MCF 10A (cell line): Measurements from ENCODE around the gene OR10A3. TPM values are rescaled to one million over a fixed set of nuclear protein-coding genes. Genes with fewer than 3 reads are reported as not detected.

Experiments used
- BruUV-seq: library from RNA; stranded (reverse); fragments of 400-500 nt; replicated peaks from 2 replicates; lab custom pipeline; 2021; lab: Mats Ljungman, UMichigan
- CTCF ChIA-PET: fragments of 300-600 bp; sonication (Branson Sonifier 250); formaldehyde crosslinking; extraction: SDS; loops from one replicate; lab custom pipeline; 2021; ENCODE audit warnings: antibody characterized with exemption, inconsistent platforms; lab: Yijun Ruan, JAX
- POLR2A ChIA-PET: fragments of 300-600, 350-650 bp; sonication (Branson Sonifier 250); formaldehyde crosslinking; extraction: SDS; loops from one replicate; lab custom pipeline; 2020; ENCODE audit warnings: antibody characterized with exemption, inconsistent platforms; lab: Yijun Ruan, JAX
- DNase-seq: peaks from one replicate; pipeline ENCODE4 v3.0.0-alpha.2; 2018; ENCODE audit not compliant: unreplicated experiment
- H3K27ac Mint-ChIP-seq: one replicate; pipeline ENCODE4 v1.8.0; 2022; ENCODE audit warnings: mild to moderate bottlenecking, low read depth, mixed read lengths; ENCODE audit not compliant: unreplicated experiment
- H3K27me3 Mint-ChIP-seq: one replicate; pipeline ENCODE4 v1.8.0; 2022; ENCODE audit warnings: mixed read lengths; ENCODE audit not compliant: insufficient read depth, unreplicated experiment
- H3K36me3 Mint-ChIP-seq: one replicate; pipeline ENCODE4 v1.8.0; 2022; ENCODE audit warnings: mild to moderate bottlenecking, moderate library complexity, mixed read lengths; ENCODE audit not compliant: insufficient read depth, unreplicated experiment
- H3K4me1 Mint-ChIP-seq: one replicate; pipeline ENCODE4 v1.8.0; 2022; ENCODE audit warnings: mixed read lengths; ENCODE audit not compliant: insufficient read depth, unreplicated experiment
- H3K4me3 Mint-ChIP-seq: one replicate; pipeline ENCODE4 v1.8.0; 2022; ENCODE audit warnings: mild to moderate bottlenecking, moderate library complexity, mixed read lengths; ENCODE audit not compliant: unreplicated experiment
- H3K9me3 Mint-ChIP-seq: one replicate; pipeline ENCODE4 v1.8.0; 2022; ENCODE audit warnings: mixed read lengths; ENCODE audit not compliant: unreplicated experiment
- intact Hi-C: fragments of 100-400 bp; cut with micrococcal nuclease; formaldehyde crosslinking; loops from 2 replicates; pipeline ENCODE4 v1.14.1; 2022
- total RNA-seq: library from RNA; stranded (reverse); gene quantifications from 2 replicates; pipeline ENCODE4 v1.2.3, GENCODE V29; 2022
- TF ChIP-seq, protein P1 (sequence below): fragments of 200-600 bp; IDR thresholded peaks from one replicate; pipeline ENCODE4 v1.8.0; 2022; ENCODE audit warnings: antibody characterized with exemption, mild to moderate bottlenecking; ENCODE audit not compliant: unreplicated experiment

OR10A3 gene
- total RNA-seq, 1 experiment from 2014 or later, result not detected

DNA sequence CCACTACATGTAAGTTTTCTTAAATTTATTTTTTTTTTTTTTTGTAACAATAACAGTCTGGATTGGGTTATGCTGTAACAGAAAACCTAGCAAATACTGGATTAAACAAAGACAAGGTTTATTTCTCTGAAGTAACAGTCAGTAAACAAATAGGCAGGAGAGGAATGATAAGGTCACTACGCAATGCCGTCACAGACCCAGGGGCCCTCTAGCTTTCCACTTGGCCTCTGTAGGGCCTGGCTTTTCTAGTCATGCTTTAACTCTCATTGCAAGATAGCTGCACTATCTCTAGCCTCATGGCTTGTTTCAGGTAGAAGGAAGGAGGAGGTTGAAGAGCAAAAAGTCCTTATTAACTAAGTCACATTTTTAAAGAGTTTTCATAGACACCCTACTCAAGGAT is 17.0 kb downstream of the OR10A3 start:
- no peaks in the 10 kb centered on the region for H3K4me1 Mint-ChIP-seq
- no TSS peak for BruUV-seq
- TF ChIP-seq, protein P1, sequence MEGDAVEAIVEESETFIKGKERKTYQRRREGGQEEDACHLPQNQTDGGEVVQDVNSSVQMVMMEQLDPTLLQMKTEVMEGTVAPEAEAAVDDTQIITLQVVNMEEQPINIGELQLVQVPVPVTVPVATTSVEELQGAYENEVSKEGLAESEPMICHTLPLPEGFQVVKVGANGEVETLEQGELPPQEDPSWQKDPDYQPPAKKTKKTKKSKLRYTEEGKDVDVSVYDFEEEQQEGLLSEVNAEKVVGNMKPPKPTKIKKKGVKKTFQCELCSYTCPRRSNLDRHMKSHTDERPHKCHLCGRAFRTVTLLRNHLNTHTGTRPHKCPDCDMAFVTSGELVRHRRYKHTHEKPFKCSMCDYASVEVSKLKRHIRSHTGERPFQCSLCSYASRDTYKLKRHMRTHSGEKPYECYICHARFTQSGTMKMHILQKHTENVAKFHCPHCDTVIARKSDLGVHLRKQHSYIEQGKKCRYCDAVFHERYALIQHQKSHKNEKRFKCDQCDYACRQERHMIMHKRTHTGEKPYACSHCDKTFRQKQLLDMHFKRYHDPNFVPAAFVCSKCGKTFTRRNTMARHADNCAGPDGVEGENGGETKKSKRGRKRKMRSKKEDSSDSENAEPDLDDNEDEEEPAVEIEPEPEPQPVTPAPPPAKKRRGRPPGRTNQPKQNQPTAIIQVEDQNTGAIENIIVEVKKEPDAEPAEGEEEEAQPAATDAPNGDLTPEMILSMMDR, result no peak
- no peaks in the 10 kb centered on the region for H3K36me3 Mint-ChIP-seq
- no peak overlapping the region for H3K27ac Mint-ChIP-seq
- ChIA-PET CTCF (interaction anchor here (1.3 to 1.7 kb wide), 2 partner anchors 32 to 63 kb away, joined by 3 to 7 read pairs; partner anchors contain the start of gene EIF3F), POLR2A (no interaction called here)
- no peak for DNase-seq
- H3K9me3 Mint-ChIP-seq, result no peaks in the 10 kb centered on the region
- no peak overlapping the region for H3K4me3 Mint-ChIP-seq
- H3K27me3 Mint-ChIP-seq, result no peaks in the 10 kb centered on the region
- intact Hi-C loops, result no loop called here

DNA sequence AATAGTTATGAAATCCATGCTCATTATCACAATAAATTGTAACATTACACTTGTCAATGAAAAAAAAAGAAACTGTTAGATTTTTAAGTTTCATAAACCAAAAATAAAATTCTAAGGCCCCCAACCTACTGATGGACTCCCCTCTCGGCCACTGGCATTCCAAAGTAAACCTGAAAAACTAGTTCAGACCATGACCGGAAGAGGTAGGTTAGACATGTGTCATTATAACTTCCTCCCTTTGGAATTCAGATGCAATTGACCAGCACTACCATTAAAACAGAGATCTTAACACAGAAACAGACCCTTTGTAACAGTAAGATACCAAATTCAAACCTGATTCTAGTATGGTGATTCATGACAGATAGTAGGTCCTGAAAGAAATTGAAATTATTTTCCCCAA is 23.4 kb downstream of the OR10A3 start:
- ChIA-PET CTCF (no interaction called here), POLR2A (no interaction called here)
- BruUV-seq, result no TSS peak
- DNase-seq, result no peak
- intact Hi-C loops, result no loop called here
- H3K27ac Mint-ChIP-seq, result no peak overlapping the region
- no peaks in the 10 kb centered on the region for H3K4me1 Mint-ChIP-seq
- H3K9me3 Mint-ChIP-seq, result no peaks in the 10 kb centered on the region
- H3K36me3 Mint-ChIP-seq, result no peaks in the 10 kb centered on the region
- no peak overlapping the region for H3K4me3 Mint-ChIP-seq
- TF ChIP-seq, protein P1, result no peak
- H3K27me3 Mint-ChIP-seq, result no peaks in the 10 kb centered on the region

DNA sequence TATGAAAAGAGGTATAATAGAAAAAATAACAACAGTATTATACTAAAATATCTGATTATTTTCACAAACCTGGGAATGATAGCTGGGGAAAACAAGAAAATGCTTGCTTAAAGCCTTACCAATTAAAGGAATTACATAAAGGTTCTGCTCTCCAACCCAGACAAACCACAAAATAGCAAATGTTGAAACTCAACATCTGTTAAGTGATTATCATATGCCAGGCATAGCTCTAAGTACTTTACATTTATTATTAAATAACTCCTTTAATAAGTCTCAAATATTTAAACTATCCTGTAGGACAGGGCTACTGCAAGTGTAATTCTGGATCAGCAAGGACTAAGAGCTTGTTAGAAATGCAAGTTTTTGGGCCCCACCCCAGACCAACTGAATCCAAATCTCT is 30.5 kb downstream of the OR10A3 start:
- no TSS peak for BruUV-seq
- ChIA-PET POLR2A (interaction anchor here (0.7 kb wide), 1 partner anchor 19 kb away, joined by 6 read pairs; no protein-coding TSS in a partner anchor), CTCF (interaction anchor here (0.5 to 2.4 kb wide), 6 partner anchors 18 to 1161 kb away, joined by 3 to 15 read pairs (median 4); partner anchors contain the start of gene EIF3F)
- Mint-ChIP-seq H3K36me3 (no peaks in the 10 kb centered on the region), H3K4me1 (peaks cover 10% of the 10 kb centered on the region), H3K27ac (no peak overlapping the region), H3K9me3 (no peaks in the 10 kb centered on the region), H3K4me3 (no peak overlapping the region), H3K27me3 (no peaks in the 10 kb centered on the region)
- TF ChIP-seq, protein P1, result no peak
- intact Hi-C loops, result no loop called here
- no peak for DNase-seq

DNA sequence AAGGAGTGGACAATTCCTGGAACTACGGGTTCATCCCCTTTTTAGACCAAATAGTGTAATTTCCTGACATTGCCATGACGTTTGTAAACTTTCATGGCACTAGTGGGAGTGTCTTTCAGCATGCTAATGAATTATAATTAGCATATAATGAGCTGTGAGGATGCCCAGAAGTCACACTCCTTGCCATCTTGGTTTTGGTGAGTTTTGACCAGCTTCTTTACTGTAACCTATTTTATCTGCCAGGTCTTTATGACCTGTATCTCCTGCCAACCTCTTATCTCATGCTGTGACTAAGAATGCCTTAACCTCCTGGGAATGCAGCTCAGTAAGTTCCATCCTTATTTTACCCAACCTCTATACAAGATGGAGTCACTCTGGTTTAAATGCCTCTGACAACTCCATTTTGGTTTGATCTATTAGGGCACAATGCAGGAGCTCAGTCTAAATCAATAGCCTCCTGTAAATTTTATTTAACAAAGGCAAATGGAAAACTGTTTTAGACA is 31.2 kb downstream of the OR10A3 start:
- no peaks in the 10 kb centered on the region for H3K36me3 Mint-ChIP-seq
- ChIA-PET POLR2A (interaction anchor here (0.7 kb wide), 1 partner anchor 19 kb away, joined by 6 read pairs; no protein-coding TSS in a partner anchor), CTCF (interaction anchor here (0.9 to 2.4 kb wide), 4 partner anchors 17 to 76 kb away, joined by 4 to 15 read pairs (median 6); partner anchors contain the start of gene EIF3F)
- no peak for DNase-seq
- intact Hi-C loops, result no loop called here
- no peaks in the 10 kb centered on the region for H3K9me3 Mint-ChIP-seq
- no peaks in the 10 kb centered on the region for H3K27me3 Mint-ChIP-seq
- BruUV-seq, result no TSS peak
- TF ChIP-seq, protein P1, result no peak
- no peak overlapping the region for H3K4me3 Mint-ChIP-seq
- no peak overlapping the region for H3K27ac Mint-ChIP-seq
- H3K4me1 Mint-ChIP-seq, result peaks cover 17% of the 10 kb centered on the region
